ENCODE results near the gene GOSR2. TPM values are rescaled to one million over a fixed set of nuclear protein-coding genes. Genes with fewer than 3 reads are reported as not detected.

Gene GOSR2
- total and polyA plus RNA-seq, 2 of the 8 experiments (the other 6 are each of a cell fraction or from before 2014, with no cell fraction given), result 28.2 to 36.2 TPM

- TF ChIP-seq, protein P1, sequence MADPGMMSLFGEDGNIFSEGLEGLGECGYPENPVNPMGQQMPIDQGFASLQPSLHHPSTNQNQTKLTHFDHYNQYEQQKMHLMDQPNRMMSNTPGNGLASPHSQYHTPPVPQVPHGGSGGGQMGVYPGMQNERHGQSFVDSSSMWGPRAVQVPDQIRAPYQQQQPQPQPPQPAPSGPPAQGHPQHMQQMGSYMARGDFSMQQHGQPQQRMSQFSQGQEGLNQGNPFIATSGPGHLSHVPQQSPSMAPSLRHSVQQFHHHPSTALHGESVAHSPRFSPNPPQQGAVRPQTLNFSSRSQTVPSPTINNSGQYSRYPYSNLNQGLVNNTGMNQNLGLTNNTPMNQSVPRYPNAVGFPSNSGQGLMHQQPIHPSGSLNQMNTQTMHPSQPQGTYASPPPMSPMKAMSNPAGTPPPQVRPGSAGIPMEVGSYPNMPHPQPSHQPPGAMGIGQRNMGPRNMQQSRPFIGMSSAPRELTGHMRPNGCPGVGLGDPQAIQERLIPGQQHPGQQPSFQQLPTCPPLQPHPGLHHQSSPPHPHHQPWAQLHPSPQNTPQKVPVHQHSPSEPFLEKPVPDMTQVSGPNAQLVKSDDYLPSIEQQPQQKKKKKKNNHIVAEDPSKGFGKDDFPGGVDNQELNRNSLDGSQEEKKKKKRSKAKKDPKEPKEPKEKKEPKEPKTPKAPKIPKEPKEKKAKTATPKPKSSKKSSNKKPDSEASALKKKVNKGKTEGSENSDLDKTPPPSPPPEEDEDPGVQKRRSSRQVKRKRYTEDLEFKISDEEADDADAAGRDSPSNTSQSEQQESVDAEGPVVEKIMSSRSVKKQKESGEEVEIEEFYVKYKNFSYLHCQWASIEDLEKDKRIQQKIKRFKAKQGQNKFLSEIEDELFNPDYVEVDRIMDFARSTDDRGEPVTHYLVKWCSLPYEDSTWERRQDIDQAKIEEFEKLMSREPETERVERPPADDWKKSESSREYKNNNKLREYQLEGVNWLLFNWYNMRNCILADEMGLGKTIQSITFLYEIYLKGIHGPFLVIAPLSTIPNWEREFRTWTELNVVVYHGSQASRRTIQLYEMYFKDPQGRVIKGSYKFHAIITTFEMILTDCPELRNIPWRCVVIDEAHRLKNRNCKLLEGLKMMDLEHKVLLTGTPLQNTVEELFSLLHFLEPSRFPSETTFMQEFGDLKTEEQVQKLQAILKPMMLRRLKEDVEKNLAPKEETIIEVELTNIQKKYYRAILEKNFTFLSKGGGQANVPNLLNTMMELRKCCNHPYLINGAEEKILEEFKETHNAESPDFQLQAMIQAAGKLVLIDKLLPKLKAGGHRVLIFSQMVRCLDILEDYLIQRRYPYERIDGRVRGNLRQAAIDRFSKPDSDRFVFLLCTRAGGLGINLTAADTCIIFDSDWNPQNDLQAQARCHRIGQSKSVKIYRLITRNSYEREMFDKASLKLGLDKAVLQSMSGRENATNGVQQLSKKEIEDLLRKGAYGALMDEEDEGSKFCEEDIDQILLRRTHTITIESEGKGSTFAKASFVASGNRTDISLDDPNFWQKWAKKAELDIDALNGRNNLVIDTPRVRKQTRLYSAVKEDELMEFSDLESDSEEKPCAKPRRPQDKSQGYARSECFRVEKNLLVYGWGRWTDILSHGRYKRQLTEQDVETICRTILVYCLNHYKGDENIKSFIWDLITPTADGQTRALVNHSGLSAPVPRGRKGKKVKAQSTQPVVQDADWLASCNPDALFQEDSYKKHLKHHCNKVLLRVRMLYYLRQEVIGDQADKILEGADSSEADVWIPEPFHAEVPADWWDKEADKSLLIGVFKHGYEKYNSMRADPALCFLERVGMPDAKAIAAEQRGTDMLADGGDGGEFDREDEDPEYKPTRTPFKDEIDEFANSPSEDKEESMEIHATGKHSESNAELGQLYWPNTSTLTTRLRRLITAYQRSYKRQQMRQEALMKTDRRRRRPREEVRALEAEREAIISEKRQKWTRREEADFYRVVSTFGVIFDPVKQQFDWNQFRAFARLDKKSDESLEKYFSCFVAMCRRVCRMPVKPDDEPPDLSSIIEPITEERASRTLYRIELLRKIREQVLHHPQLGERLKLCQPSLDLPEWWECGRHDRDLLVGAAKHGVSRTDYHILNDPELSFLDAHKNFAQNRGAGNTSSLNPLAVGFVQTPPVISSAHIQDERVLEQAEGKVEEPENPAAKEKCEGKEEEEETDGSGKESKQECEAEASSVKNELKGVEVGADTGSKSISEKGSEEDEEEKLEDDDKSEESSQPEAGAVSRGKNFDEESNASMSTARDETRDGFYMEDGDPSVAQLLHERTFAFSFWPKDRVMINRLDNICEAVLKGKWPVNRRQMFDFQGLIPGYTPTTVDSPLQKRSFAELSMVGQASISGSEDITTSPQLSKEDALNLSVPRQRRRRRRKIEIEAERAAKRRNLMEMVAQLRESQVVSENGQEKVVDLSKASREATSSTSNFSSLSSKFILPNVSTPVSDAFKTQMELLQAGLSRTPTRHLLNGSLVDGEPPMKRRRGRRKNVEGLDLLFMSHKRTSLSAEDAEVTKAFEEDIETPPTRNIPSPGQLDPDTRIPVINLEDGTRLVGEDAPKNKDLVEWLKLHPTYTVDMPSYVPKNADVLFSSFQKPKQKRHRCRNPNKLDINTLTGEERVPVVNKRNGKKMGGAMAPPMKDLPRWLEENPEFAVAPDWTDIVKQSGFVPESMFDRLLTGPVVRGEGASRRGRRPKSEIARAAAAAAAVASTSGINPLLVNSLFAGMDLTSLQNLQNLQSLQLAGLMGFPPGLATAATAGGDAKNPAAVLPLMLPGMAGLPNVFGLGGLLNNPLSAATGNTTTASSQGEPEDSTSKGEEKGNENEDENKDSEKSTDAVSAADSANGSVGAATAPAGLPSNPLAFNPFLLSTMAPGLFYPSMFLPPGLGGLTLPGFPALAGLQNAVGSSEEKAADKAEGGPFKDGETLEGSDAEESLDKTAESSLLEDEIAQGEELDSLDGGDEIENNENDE (IDR thresholded peaks at IDR 0.05; ENCODE audit: insufficient replicate concordance, low read length), result no peak
- TF ChIP-seq JUN (IDR thresholded peaks at IDR 0.05; ENCODE audit: low read depth, low read length), result no peak
- TF ChIP-seq KDM4A (IDR thresholded peaks at IDR 0.05; ENCODE audit: low read depth, low read length, severe bottlenecking), result no peak
- no peak for TF ChIP-seq NANOG (IDR thresholded peaks at IDR 0.05; ENCODE audit: insufficient read depth, low read depth, low read length, poor library complexity, severe bottlenecking)
- no peak for TF ChIP-seq RBBP5 (IDR thresholded peaks at IDR 0.05; ENCODE audit: borderline replicate concordance, low read depth, low read length)
- TF ChIP-seq GABPA (IDR thresholded peaks at IDR 0.05; ENCODE audit: borderline replicate concordance, insufficient read depth, low read length), result no peak
- TF ChIP-seq EP300 (IDR thresholded peaks at IDR 0.05; ENCODE audit: borderline replicate concordance in 1 of 2, low read depth in 2 of 2, low read length in 2 of 2), result no peak
- no peak for TF ChIP-seq TBP (IDR thresholded peaks at IDR 0.05; ENCODE audit: low read depth, low read length)
- no peak for TF ChIP-seq BCL11A (IDR thresholded peaks at IDR 0.05; ENCODE audit: low read depth in 2 of 2, low read length in 2 of 2)
- TF ChIP-seq KDM1A (IDR thresholded peaks at IDR 0.05; ENCODE audit: borderline replicate concordance, low read length), result no peak
- TF ChIP-seq SIRT6 (IDR thresholded peaks at IDR 0.05; ENCODE audit: low read length), result no peak
- TF ChIP-seq KDM5A (IDR thresholded peaks at IDR 0.05; ENCODE audit: low read length), result no peak
Measured at GRCh38 chr17:46876926-46877325, 46.0 kb upstream of the GOSR2 start (continued).
